Hepatocyte (in vitro differentiated cells): ENCODE measurements around the gene HS1BP3.

ENCODE experiments used
- CTCF ChIP-seq: fragments of 200-600 bp; sonication (generic); IDR thresholded peaks from 2 replicates; pipeline ENCODE4 v1.5.1; 2016; ENCODE audit warnings: antibody characterized with exemption, mild to moderate bottlenecking; ENCODE audit not compliant: poor library complexity
- EZH2 ChIP-seq: fragments of 200-600 bp; sonication (generic); IDR thresholded peaks from 2 replicates; pipeline ENCODE4 v1.6.1; 2016; ENCODE audit warnings: antibody characterized with exemption, mild to moderate bottlenecking, borderline replicate concordance
- EZH2phosphoT487 ChIP-seq: fragments of 200-600 bp; sonication (generic); IDR thresholded peaks from one replicate; pipeline ENCODE4 v1.6.1; 2018; ENCODE audit warnings: antibody characterized with exemption, mild to moderate bottlenecking, low read depth, moderate library complexity; ENCODE audit not compliant: unreplicated experiment, severe bottlenecking

- TF ChIP-seq CTCF (no peak), EZH2phosphoT487 (no peak), EZH2 (no peak)
Observed at GRCh38 chr2:20571644-20572215, 79.2 kb downstream of the HS1BP3 start.
